HCT116 (cell line): ENCODE results near the gene DYNLRB1. TPM values are rescaled to one million over a fixed set of nuclear protein-coding genes. Genes with fewer than 3 reads are reported as not detected.

Source experiments
- ATAC-seq: fragments of 200-7000 bp; cut with Tn5 transposase; 2 replicates; pipeline ENCODE4 v1.9.1; 2020; ENCODE audit warnings: mild to moderate bottlenecking, moderate library complexity
- BruUV-seq: library from RNA; stranded (reverse); fragments of 400-500 nt; replicated peaks from 2 replicates; lab custom pipeline; 2021; lab: Mats Ljungman, UMichigan
- CTCF ChIA-PET: fragments of 300-600 bp; sonication (Branson Sonifier 250); formaldehyde crosslinking; loops from one replicate; lab custom pipeline; 2021; ENCODE audit warnings: antibody characterized with exemption; lab: Charles Lee
- POLR2A ChIA-PET: fragments of 300-600, 350-600 bp; sonication (Branson Sonifier 250); formaldehyde crosslinking; loops from one replicate; lab custom pipeline; 2021; ENCODE audit warnings: antibody characterized with exemption; lab: Charles Lee
- RAD21 ChIA-PET, 2 experiments: fragments of 300-600 bp; sonication (Branson Sonifier 250); formaldehyde crosslinking; loops; one replicate each; lab custom pipeline; 2023; ENCODE audit warnings: low total read pairs in 2 of 2; ENCODE audit not compliant: uncharacterized antibody in 2 of 2, unreplicated experiment in 2 of 2, low non-redundant PET in 1 of 2; lab: Charles Lee
- DNase-seq: peaks from one replicate; pipeline ENCODE4 v3.0.0-alpha.2; 2010; ENCODE audit warnings: low read depth, low spot score
- H2AFZ ChIP-seq: fragments of 200-600 bp; shearing (Covaris generic), sonication (generic); 2 replicates; pipeline ENCODE4 v1.6.1; 2017; ENCODE audit warnings: low read depth, mixed run types, mixed read lengths, antibody characterized with exemption, low read length; ENCODE audit not compliant: poor library complexity, severe bottlenecking
- H3K27ac ChIP-seq: 2 replicates; pipeline ENCODE4 v1.5.1; 2012; ENCODE audit warnings: low read depth, low read length
- H3K27me3 ChIP-seq: fragments of 200-600 bp; sonication (generic); 2 replicates; pipeline ENCODE4 v1.6.1; 2016; ENCODE audit warnings: mixed run types, low read length, mixed read lengths; ENCODE audit not compliant: insufficient read depth
- H3K36me3 ChIP-seq, 2 experiments: fragments of 200-500 bp in 1 of 2; fragments of 200-600 bp in 1 of 2; sonication (Bioruptor generic) in 1 of 2; sonication (generic) in 1 of 2; 2 replicates each; pipeline versions ENCODE4 v1.5.1 to v1.6.1; 2014 to 2016; ENCODE audit warnings: low read length in 2 of 2, inconsistent platforms in 1 of 2, mixed read lengths in 1 of 2, mixed run types in 1 of 2; ENCODE audit not compliant: insufficient read depth in 2 of 2, control insufficient read depth in 1 of 2
- H3K4me1 ChIP-seq, 2 experiments: fragments of 200-600 bp in 1 of 2; sonication (generic) in 1 of 2; 2 replicates each; pipeline versions ENCODE4 v1.5.1 to v1.6.1; 2012 to 2017; ENCODE audit warnings: low read length in 2 of 2, inconsistent platforms in 1 of 2, mild to moderate bottlenecking in 1 of 2, mixed read lengths in 1 of 2, mixed run types in 1 of 2, moderate library complexity in 1 of 2; ENCODE audit not compliant: insufficient read depth in 2 of 2, control insufficient read depth in 1 of 2
- H3K4me2 ChIP-seq: fragments of 200-600 bp; sonication (generic); 2 replicates; pipeline ENCODE4 v1.6.1; 2017; ENCODE audit warnings: mixed run types, low read length, mixed read lengths
- H3K4me3 ChIP-seq, 2 experiments: fragments of 200-600 bp in 1 of 2; sonication (generic) in 1 of 2; replicated peaks in 1 of 2; 2 replicates each; pipeline ENCODE4 v1.5.1; 2011 to 2016; ENCODE audit warnings: low read length in 2 of 2, control low read depth in 1 of 2, low read depth in 1 of 2, mild to moderate bottlenecking in 1 of 2, mixed read lengths in 1 of 2, mixed run types in 1 of 2
- H3K79me2 ChIP-seq: fragments of 200-600 bp; sonication (generic); 2 replicates; pipeline ENCODE4 v1.6.1; 2017; ENCODE audit warnings: mild to moderate bottlenecking, mixed run types, low read length, moderate library complexity, mixed read lengths; ENCODE audit not compliant: insufficient read depth
- H3K9ac ChIP-seq: fragments of 200-600 bp; sonication (generic); 2 replicates; pipeline ENCODE4 v1.6.1; 2016; ENCODE audit warnings: low read length, mixed read lengths
- H3K9me2 ChIP-seq: fragments of 200-600 bp; sonication (generic), shearing (Covaris generic); 2 replicates; pipeline ENCODE4 v1.6.1; 2017; ENCODE audit warnings: mixed run types, mild to moderate bottlenecking, moderate library complexity; ENCODE audit not compliant: insufficient read depth
- H3K9me3 ChIP-seq, 2 experiments: fragments of 200-500 bp in 1 of 2; fragments of 200-600 bp in 1 of 2; sonication (Bioruptor generic) in 1 of 2; sonication (generic) in 1 of 2; 2 replicates each; pipeline ENCODE4 v1.6.1; 2014 to 2017; ENCODE audit warnings: low read length in 2 of 2, mixed read lengths in 2 of 2, inconsistent platforms in 1 of 2, low read depth in 1 of 2, mild to moderate bottlenecking in 1 of 2, mixed run types in 1 of 2, moderate library complexity in 1 of 2; ENCODE audit not compliant: control insufficient read depth in 1 of 2, insufficient read depth in 1 of 2
- H4K20me1 ChIP-seq: fragments of 200-600 bp; sonication (generic), shearing (Covaris generic); 2 replicates; pipeline ENCODE4 v1.6.1; 2017; ENCODE audit warnings: mixed run types, mild to moderate bottlenecking, moderate library complexity; ENCODE audit not compliant: insufficient read depth
- CBX3 ChIP-seq: IDR thresholded peaks from 2 replicates; pipeline ENCODE4 v1.6.1; 2012; ENCODE audit warnings: low read depth
- EGR1 ChIP-seq: IDR thresholded peaks from 2 replicates; pipeline ENCODE4 v1.6.1; 2012; ENCODE audit warnings: low read depth
- ELF1 ChIP-seq: IDR thresholded peaks from 2 replicates; pipeline ENCODE4 v1.6.1; 2012; ENCODE audit warnings: low read depth, borderline replicate concordance
- EZH2 ChIP-seq: fragments of 200-600 bp; sonication (generic); IDR thresholded peaks from 2 replicates; pipeline ENCODE4 v1.6.1; 2017; ENCODE audit warnings: antibody characterized with exemption, mixed run types
- EZH2phosphoT487 ChIP-seq: fragments of 200-600 bp; IDR thresholded peaks from 2 replicates; pipeline ENCODE4 v1.6.1; 2018; ENCODE audit warnings: antibody characterized with exemption, borderline replicate concordance
- FOSL1 ChIP-seq: IDR thresholded peaks from 2 replicates; pipeline ENCODE4 v1.6.1; 2012; ENCODE audit warnings: low read depth
- JUND ChIP-seq: IDR thresholded peaks from 2 replicates; pipeline ENCODE4 v1.6.1; 2012
- POLR2A ChIP-seq: IDR thresholded peaks from 2 replicates; pipeline ENCODE4 v1.7.0; 2011; ENCODE audit warnings: borderline replicate concordance; ENCODE audit not compliant: insufficient read depth, insufficient read length; ENCODE audit errors: extremely low read depth
- POLR2AphosphoS5 ChIP-seq: IDR thresholded peaks from 2 replicates; pipeline ENCODE4 v1.6.1; 2011; ENCODE audit warnings: mild to moderate bottlenecking, low read depth, low read length, moderate library complexity
- RAD21 ChIP-seq: IDR thresholded peaks from 2 replicates; pipeline ENCODE4 v1.6.1; 2012; ENCODE audit warnings: low read depth, mild to moderate bottlenecking
- SP1 ChIP-seq: IDR thresholded peaks from 2 replicates; pipeline ENCODE4 v1.6.1; 2012; ENCODE audit warnings: low read depth
- SRF ChIP-seq: IDR thresholded peaks from 2 replicates; pipeline ENCODE4 v1.6.1; 2012; ENCODE audit warnings: low read depth
- TCF7L2 ChIP-seq: IDR thresholded peaks from 2 replicates; pipeline ENCODE4 v1.7.0; 2011; ENCODE audit warnings: borderline replicate concordance, inconsistent platforms; ENCODE audit not compliant: insufficient read depth, insufficient read length; ENCODE audit errors: extremely low read depth
- YY1 ChIP-seq: IDR thresholded peaks from 2 replicates; pipeline ENCODE4 v1.6.1; 2011; ENCODE audit warnings: low read length, low read depth, moderate library complexity, mild to moderate bottlenecking; ENCODE audit not compliant: insufficient replicate concordance; ENCODE audit errors: extremely low read depth
- ZFX ChIP-seq: fragments of 450-650 bp; IDR thresholded peaks from 2 replicates; pipeline ENCODE4 v1.6.1; 2017
- ZNF274 ChIP-seq: fragments of 200-500 bp; sonication (Bioruptor generic); IDR thresholded peaks from 2 replicates; pipeline ENCODE4 v1.6.1; 2014; ENCODE audit warnings: mild to moderate bottlenecking, low read depth, low read length, inconsistent platforms
- intact Hi-C: fragments of 100-400 bp; cut with micrococcal nuclease; formaldehyde crosslinking; loops from 2 replicates; pipeline ENCODE4 v1.10.0; 2022
- total RNA-seq: library from RNA; stranded (reverse); gene quantifications from one replicate; pipeline ENCODE4 v1.2.1, GENCODE V29; 2021; ENCODE audit not compliant: unreplicated experiment
- TF ChIP-seq, protein P1 (sequence below), 3 experiments: fragments of 200-600 bp in 1 of 3; sonication (generic) in 1 of 3; IDR thresholded peaks in 2 of 3; conservative IDR thresholded peaks in 1 of 3; 2 replicates each; pipeline ENCODE4 v1.5.1; 2012 to 2017; ENCODE audit warnings: low read depth in 2 of 3, low read length in 2 of 3, antibody characterized with exemption in 1 of 3, borderline replicate concordance in 1 of 3, control low read depth in 1 of 3, mild to moderate bottlenecking in 1 of 3, mixed read lengths in 1 of 3, mixed run types in 1 of 3, moderate library complexity in 1 of 3; ENCODE audit not compliant: insufficient read depth in 1 of 3
- TF ChIP-seq, protein P2 (sequence below): IDR thresholded peaks from 2 replicates; pipeline ENCODE4 v1.6.1; 2012
- TF ChIP-seq, protein P3 (sequence below): IDR thresholded peaks from 2 replicates; pipeline ENCODE4 v1.6.1; 2011; ENCODE audit warnings: mild to moderate bottlenecking, low read length, moderate library complexity; ENCODE audit not compliant: insufficient replicate concordance; ENCODE audit errors: extremely low read depth

The DYNLRB1 gene
- total RNA-seq, 1 experiment from 2014 or later, result 106 TPM

DNA sequence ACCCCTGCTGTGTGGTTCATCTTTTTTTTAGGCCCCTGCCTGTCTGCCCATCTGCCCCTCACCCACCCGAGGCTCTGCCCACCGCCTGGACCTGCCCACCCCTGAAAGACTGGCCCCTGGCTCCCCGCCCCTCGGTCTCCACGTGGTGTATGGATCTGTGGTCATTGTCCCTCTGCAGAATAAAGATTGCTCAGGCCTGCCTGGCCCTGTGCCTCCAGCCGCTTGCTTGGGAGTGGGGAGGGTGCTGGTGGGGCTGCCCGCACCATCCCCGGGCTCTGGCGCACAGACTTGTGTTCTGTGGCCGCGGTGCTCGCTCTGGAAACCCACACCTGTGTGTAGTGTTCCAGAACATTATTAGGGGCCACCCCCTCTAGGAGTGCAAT is 43.9 kb downstream of the DYNLRB1 start:
- TF ChIP-seq EGR1, result no peak
- TF ChIP-seq RAD21, result no peak
- no peak for TF ChIP-seq YY1
- no peak for TF ChIP-seq EZH2phosphoT487
- TF ChIP-seq TCF7L2, result no peak
- TF ChIP-seq EZH2, result no peak
- no peak for TF ChIP-seq SP1
- TF ChIP-seq POLR2A, result no peak
- TF ChIP-seq JUND, result no peak
- TF ChIP-seq CBX3, result no peak
- TF ChIP-seq ZNF274, result no peak
- TF ChIP-seq SRF, result no peak
- no peak for TF ChIP-seq ELF1
- TF ChIP-seq, protein P1, sequence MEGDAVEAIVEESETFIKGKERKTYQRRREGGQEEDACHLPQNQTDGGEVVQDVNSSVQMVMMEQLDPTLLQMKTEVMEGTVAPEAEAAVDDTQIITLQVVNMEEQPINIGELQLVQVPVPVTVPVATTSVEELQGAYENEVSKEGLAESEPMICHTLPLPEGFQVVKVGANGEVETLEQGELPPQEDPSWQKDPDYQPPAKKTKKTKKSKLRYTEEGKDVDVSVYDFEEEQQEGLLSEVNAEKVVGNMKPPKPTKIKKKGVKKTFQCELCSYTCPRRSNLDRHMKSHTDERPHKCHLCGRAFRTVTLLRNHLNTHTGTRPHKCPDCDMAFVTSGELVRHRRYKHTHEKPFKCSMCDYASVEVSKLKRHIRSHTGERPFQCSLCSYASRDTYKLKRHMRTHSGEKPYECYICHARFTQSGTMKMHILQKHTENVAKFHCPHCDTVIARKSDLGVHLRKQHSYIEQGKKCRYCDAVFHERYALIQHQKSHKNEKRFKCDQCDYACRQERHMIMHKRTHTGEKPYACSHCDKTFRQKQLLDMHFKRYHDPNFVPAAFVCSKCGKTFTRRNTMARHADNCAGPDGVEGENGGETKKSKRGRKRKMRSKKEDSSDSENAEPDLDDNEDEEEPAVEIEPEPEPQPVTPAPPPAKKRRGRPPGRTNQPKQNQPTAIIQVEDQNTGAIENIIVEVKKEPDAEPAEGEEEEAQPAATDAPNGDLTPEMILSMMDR (IDR thresholded peaks at IDR 0.05 in 2 of 3, conservative IDR thresholded peaks at IDR 0.05 in 1 of 3; ENCODE audit: borderline replicate concordance in 1 of 3, insufficient read depth in 1 of 3, low read depth in 2 of 3, low read length in 2 of 3), result no peak
- no peak for TF ChIP-seq ZFX
- TF ChIP-seq FOSL1, result no peak
- TF ChIP-seq, protein P2, sequence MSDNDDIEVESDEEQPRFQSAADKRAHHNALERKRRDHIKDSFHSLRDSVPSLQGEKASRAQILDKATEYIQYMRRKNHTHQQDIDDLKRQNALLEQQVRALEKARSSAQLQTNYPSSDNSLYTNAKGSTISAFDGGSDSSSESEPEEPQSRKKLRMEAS, result no peak
- TF ChIP-seq, protein P3, sequence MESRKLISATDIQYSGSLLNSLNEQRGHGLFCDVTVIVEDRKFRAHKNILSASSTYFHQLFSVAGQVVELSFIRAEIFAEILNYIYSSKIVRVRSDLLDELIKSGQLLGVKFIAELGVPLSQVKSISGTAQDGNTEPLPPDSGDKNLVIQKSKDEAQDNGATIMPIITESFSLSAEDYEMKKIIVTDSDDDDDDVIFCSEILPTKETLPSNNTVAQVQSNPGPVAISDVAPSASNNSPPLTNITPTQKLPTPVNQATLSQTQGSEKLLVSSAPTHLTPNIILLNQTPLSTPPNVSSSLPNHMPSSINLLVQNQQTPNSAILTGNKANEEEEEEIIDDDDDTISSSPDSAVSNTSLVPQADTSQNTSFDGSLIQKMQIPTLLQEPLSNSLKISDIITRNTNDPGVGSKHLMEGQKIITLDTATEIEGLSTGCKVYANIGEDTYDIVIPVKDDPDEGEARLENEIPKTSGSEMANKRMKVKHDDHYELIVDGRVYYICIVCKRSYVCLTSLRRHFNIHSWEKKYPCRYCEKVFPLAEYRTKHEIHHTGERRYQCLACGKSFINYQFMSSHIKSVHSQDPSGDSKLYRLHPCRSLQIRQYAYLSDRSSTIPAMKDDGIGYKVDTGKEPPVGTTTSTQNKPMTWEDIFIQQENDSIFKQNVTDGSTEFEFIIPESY, result no peak
- TF ChIP-seq POLR2AphosphoS5, result no peak
- Histone ChIP-seq H4K20me1 (no peaks in the 10 kb centered on the region), H3K4me3 (no peak overlapping the region), H3K27ac (no peak overlapping the region), H3K79me2 (no peaks in the 10 kb centered on the region), H3K9me3 (no peaks in the 10 kb centered on the region), H3K4me1 (no peaks in the 10 kb centered on the region), H3K27me3 (no peaks in the 10 kb centered on the region), H3K4me2 (no peak overlapping the region), H3K36me3 (no peaks in the 10 kb centered on the region), H3K9ac (no peak overlapping the region), H3K9me2 (no peaks in the 10 kb centered on the region), H2AFZ (no peak overlapping the region)
- ChIA-PET RAD21 (interaction anchor here in 1 of 2 experiments (0.7 kb wide), 1 partner anchor 23 kb away, joined by 6 read pairs; no protein-coding TSS in a partner anchor), CTCF (no interaction called here), POLR2A (interaction anchor here (0.7 kb wide), 1 partner anchor 172 kb away, joined by 3 read pairs; no protein-coding TSS in a partner anchor)
- ATAC-seq, result no peak
- DNase-seq, result no peak
- no TSS peak for BruUV-seq
- intact Hi-C loops, result no loop called here
